ENCODE measurements around the gene PLEKHA7.

PLEKHA7 gene

DNA sequence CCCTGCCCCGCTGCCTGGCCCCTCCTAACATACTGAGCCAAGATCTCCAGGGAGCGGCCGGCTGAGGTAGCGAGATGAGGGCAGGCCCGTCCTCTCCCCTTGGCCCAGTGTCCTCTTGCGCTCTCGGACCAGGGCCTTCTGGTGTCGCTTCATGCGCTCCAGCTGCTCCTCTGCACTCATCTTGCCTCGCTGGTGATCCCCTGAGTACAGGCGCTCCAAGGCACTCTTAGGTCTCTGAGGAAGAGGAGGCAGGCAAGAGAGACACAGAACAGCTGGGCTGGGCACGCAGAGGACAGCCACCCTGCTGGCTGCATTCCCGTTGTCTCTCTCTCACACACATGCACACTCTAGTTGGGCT, 225.2 kb downstream of the PLEKHA7 start:
- no peak for DNase-seq (ENCODE audit: low spot score)

DNA sequence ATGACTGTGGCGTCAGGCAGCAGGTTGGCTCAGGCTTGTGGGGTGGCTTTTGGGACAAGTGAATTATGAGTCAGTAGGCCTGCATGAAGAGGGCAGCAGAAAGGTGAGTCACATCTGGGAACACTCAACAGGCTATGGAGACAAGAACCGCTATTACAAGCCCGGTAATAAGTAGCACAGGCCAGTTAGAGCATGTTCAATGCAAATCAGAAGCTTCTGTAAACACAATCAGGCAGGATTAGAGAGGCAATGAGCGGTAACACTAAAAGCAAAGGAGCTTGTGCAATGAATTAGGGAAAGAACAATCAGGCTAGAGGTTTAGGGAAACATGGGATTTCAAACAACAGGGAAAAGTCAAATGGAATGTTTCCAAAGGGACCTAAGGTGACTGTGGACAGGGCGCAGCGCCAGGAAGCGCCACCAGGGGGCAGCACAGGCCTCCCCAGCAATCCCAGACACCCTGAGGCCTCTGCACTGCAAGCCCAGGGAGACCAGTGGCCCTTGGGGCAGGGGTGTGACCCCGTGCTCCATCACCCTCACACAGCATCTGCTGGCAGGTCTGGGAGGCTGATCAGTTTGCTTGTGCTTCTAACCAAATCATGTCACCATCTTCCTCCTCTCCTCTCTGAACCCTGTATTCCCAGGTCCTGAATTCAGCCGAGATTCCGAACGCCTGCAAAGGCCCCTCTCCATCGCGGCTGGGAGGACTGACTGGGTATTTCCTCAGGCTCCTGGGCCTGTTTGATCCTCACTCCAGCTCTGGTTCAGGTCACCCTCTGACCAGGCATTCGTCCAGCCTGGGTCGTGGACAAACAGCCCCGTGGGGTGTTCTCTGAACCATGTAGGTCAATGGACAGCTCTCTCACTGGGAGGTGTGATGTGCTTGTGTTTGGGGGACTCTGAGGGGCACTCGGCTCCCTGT, 225.8 kb downstream of the PLEKHA7 start:
- peak; percentile 77 for DNase-seq (ENCODE audit: low spot score)

DNA sequence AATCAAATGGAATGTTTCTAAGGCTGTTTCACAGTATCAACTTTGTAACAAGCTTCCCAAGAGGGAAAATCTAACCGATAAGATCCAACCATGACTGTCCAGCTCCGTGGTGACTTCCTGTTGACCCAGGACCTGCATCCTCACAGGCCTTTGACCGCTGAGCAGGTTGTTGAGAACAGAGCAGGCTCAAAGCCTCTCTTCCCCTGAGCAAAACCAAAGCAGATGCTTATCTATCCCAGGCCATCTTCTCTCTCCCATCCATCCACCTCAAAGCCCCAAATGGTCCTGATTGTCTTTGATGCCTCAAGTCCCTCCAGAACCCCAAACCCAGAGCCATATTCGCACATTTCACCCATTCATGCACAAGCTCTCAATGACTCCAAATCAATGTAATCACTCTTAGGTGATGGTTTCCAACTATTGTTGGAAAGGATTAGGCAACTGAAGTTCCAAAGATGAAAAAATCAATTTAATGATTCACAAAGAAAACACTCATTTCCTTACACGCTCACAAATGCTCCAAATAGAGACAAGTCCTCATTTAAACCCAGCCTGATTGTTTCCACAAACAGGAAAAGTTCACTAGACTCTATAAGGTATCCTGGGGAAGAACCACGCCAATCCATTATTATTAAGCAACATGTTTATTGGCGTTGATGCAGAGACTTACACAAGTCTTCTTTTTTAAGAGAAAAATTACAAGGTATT, 227.0 kb downstream of the PLEKHA7 start:
- no peak for DNase-seq (ENCODE audit: low spot score)

DNA sequence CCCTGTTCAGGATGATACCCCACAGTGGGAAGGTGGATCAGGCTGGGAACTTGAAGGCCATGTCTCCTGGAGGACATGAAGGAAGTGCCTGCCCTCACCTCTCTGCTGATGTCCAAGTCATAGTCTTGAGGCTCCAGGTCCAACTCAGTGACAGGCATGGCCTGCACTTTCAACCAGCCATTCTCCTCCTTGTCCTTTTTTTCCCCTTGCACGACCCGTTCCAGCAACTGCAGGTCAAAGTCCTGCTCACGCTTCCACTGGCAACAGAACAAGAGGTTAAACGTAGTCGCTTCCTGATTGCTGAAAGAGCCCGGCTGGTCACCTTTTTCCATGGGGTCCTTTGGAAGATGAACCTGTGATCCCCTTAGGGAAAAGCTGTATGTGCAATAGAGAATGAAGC, 228.1 kb downstream of the PLEKHA7 start:
- DNase-seq (ENCODE audit: low spot score), result no peak

DNA sequence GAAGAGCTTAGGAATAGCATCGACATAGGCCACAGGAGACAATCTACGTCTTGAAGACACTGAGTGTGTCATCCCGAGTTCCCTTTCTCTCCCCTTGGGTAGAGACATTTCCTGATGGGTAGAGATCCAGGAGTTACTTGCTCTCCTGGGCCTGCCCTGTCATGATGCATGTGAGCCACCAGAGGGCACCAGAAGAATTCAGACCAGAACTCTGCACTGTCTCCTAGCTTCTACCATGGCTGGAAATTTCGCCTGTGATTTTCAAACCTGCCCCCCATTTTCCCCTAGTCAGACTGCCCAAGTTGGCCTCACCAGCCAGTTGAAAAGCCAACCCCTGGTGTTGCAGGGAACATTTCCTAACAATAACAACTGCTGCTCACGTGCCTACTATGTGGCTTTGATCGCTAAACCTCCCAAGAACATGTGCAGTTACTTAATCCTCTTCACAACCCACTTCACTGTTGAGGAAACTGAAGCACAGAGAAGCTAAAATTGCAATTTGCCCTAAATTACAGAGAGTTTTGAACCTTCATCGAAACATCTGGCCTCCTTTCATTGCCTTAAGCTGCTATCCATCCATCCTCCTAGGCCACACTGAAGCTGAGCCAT, 228.6 kb downstream of the PLEKHA7 start:
- DNase-seq (ENCODE audit: low spot score), result peak; percentile 91

DNA sequence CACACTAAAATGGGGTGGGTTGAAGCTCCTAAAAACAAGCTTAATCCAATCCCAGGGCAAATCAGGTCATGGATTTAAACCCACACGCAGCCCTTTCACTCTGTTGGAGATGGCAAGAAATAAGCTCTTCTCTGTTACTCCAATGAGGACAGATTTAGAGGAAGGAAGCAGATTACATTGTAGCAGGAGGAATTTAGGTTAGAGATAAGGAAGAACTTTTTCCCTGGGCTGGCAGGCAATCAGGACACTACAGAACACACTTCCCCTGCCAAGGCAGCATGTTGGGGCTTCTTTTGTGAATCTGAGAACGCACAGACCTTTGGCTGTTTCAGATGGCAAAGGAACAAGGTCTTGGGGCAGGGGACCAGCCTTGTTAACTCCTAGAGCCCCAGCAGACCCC, 229.5 kb downstream of the PLEKHA7 start:
- DNase-seq (ENCODE audit: low spot score), result no peak

DNA sequence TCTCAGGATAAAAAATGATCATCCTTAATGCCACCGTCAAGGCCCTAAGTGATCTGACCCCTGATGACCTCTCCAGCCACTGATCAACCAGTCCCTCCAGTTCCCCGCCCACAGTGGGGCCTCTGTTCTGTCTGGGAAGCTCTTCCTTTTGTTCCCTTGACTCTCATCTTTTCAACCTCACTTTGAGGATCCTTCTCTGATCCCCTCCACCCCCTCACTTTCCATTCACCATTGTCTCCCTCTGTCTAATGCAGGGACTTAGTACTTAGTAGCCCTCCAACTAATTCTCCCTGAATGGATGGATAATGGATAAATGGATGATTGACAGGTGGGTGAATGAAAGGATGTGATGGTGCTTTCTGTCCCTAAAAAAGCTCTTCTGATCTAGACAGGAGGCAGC, 230.1 kb downstream of the PLEKHA7 start:
- no peak for DNase-seq (ENCODE audit: low spot score)

DNA sequence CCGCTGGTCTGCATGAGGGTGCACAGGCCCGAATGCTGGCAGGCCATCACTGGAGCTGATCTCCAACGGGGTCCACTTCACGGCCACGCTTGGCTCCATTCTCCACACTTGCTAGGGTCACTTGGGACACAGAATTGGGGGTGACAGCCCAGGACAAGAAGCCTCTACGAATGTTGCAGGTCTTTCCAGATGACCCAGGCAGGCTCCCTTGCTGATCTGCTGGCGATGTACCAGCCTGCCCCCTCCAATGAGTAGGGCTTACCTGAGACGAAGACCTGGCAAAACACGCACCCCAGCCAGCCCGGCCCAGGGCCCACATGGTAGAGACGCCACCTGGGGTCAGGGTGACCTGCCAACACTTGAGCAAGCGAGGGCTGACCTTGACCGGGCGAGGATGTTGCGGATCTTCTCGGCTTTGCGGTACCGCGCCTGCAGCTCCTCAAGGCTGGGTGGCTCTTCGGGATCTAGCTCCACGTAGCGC, 230.9 kb downstream of the PLEKHA7 start:
- DNase-seq (ENCODE audit: low spot score), result no peak

DNA sequence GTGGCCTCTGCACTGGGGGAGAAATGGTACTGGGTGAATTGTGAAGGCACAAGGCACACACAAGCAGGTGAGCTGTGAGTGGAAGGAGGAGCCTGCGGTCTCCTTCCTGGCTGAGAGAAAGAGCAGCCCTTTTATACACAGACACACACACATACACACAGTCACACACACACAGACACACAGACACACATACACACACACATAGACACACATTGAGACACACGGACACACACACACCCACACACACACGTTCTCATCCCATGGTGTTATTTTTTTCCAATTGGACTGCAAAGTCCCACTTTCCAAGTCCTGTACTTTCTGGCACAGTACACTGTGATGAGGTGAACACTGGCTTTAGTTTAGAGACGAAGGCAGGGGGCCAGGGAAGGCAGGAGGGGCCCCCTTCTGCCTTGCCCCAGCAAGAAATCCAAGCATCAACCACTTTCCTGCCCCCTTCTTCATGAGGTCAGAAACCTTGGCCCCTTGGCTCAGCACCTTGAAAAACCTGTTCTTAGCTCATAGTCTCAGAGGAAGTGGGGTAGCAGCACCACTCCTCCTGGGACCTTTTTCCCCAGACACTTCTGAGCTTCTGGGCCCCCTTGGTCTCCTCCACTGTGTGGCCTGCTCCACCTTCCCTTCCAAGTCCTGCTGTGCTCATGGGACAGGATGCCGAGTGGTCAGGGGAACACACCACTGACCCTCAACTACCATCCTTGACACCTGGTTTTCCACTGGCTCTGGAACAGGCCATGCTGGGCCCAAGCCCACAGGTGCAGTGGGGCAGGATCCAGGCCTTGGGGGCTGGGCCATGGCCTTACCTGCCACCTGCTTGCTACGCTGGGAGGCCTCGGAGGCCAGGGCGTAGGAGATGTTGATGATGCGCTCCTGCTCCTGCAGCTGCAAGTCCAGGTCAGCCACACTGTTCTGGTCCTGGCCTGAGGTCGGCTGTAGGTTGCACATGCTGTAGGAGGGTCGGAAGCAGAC, 232.0 kb downstream of the PLEKHA7 start:
- DNase-seq (ENCODE audit: low spot score), result no peak

DNA sequence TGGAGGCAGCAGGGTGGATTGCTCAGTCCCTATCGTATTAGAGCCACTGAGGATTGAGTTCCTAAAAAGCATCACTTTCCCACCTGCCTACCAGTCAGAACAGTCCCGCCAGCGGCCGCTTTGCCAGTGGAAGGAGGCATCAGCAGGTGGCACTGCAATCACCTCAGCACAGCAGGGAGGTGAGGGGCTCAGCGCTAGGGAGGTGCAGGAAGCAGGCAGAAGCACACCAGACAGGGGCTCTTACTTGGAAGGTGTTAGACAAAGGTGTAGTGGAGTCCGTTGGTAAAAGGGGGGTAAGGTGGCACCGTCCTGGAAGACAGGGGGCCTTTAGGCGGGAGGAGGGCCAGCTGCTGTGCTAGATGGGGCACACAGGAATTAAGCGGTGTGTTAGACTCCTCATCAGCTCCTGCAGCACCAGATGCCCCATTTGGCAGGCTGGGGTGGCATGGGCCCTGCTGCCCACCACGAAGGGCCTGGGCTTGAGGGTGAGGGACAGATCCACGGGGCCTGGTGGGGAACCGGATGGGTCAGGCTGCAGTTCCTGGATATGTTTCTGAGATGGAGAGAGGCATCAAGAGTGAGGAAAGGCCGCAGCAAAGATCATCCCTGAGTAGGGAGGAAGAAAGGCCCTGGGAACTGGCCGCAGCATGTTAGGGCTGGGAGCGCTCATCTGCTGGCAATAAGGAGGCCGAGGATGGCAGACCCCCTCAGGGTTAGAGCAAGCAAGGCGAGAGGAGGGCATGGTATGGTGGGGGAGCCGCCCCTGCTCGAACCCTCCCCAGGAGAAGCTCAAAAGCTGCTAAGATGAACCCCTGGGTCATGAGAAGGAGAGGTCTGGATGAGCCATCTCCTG, 233.3 kb downstream of the PLEKHA7 start:
- DNase-seq (ENCODE audit: low spot score), result no peak

DNA sequence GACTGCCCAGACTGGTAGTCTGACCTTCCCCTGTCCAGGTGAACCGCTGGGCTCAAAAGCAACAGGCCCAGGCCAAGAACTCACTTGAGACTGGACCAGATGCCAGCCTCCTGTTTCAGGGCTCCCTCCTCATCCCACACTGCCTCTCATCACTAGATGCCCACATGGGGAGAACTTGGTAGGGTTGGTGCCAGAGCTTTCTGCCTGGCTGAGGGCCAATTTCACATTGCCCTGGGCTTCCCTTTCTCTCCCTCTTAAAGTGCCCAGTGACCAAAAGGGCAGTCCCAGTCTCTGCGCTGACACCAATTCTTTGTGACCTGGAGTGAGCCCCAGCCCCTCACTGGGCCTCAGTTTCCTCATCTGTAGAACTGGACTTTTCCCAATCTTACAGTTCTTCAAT, 234.1 kb downstream of the PLEKHA7 start:
- DNase-seq (ENCODE audit: low spot score), result no peak

DNA sequence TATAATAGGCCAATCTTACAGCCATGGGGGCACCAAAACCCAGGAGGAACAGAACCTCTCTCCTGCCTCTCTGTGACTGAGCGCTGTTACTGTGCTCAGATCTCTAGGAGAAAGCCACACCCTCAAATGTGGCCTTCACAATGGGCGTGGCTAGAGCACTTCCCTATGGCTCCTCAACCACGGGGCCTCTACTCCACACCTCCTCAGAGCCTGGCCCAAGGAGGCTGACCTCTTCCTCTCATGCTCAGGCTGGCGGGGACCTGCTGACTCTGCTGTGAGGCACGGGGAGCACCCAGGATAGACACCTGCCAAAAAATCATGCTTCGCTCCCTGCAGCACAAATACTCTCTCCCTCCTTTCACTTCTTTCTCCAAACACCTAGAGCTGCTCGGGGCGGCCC, 234.8 kb downstream of the PLEKHA7 start:
- DNase-seq (ENCODE audit: low spot score), result no peak

DNA sequence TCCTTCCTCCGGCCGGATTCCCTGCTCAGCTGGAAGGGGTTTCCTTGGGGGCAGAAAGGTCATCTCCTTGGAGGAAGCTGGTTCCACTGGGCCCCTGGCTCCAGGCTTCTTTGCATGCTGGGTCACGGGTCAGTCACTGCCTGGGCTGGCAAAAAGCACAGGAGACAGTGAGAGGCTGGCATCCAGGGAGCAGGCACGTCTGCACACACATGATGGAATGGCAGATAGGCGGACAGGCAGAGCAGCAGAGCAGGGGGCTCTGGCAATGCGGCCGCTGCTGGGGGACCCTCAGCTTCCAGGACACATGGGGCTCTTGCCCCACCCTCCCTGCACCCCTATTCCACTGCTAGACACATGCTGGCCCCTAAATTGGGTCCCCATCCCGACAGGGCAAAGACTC, 235.3 kb downstream of the PLEKHA7 start:
- DNase-seq (ENCODE audit: low spot score), result no peak

DNA sequence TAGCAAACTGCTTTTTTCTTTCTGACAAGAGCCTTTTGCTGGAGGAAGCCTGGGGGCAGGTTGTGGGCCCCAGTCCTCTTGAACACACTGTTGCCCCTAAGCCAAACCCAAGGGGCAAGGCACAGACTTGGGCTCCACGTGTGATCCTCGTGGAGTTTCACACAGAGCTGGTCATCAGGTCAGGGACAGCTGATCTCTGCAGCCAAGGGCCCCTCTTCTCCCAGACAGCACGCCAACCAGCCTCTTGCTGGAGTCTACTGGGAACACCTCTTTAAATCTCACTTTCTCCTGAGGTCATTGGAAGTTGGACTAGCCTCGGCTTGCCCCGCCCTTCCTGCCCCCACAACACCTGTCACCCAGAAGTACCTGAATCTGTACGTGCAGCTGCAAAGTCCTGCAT, 235.9 kb downstream of the PLEKHA7 start:
- no peak for DNase-seq (ENCODE audit: low spot score)

DNA sequence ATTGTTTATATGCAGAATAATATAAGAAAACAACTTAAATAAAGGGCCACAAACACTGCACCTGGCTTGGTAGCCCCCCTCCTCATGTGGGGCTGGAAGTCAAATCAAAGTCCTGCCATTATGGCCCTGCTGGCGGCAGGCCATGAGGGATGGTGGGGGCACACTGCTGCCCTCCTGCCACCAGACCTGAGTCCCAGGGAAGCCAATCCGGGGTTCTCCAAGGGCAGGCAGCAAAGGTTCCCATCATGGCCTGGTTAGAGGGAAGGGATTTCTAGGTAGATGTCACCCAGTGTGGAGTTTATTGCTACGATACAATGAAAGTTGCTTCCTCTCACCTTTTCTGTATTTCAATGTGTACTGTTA, 236.6 kb downstream of the PLEKHA7 start:
- DNase-seq (ENCODE audit: low spot score), result no peak

DNA sequence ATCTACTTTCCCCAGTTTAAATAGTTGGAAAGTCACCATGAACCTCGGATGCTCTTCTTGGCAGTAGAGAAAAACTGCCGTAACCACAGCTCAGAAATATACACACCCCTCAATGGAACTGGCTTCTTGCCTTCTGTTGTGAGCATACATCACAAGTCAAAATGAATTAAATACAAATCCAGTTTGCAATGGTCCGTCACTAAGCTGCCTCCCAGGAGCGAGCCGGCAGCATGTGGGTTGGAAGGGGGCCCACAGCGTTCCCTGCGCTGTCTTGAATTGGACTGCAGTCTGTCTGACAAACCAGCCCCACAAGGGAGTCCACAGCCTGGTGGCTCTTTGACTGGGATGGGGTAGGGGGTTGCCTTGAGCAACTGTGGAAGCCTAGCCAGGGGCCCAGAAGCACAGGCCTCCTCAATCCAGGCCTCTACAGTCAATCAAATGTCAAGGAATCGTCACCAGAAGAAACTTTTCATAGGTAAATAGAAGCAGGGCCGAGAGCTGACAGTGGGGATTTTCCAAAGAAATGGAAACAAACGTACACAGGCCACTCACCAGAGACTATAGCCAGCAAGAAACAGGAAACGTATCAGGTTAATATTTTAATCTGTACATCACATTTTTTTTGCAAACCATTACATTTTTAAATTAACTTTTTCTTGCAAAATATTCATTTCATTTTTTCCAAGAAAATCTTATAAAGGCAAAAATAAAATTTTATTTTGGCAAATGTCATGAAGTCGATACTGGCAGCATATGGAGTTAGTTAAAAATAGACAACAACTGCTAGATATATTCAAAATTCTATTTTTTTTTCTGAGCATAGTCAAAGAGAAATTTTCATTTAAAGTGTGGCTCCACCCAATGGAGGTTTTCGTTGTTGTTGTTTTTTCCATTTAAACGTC, 237.3 kb downstream of the PLEKHA7 start:
- DNase-seq (ENCODE audit: low spot score), result peak; percentile 52

DNA sequence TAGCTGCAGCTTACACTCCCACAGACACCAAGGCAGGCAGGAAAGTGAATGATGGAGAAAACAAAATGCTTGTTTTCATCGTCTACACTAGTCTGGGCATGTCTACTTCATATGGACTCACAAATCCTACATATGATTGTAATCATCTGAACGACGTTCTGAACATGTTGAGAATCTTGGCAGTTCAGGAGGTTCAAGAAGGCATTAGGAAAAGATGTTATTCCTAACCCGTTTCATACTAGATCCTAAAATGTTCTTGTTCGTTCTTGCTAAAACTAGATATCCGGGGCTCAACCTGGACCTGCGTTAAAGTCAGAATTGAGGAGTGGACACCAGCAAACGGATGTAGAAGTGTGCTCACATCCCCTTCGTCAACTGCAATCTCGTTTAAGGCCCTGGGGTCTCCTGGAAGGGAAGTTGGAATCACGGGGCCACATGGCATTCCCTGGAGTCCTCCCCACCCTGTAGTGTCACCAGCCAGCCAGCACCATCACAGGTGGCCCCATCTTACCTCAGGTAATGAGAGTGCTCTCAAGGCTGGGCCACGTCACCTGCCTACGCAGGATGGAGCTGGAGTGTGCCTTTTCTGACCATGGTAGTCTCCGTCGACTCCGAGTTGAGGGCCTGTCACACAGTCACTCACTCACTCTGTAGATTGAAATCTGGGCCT, 238.5 kb downstream of the PLEKHA7 start:
- DNase-seq (ENCODE audit: low spot score), result no peak

DNA sequence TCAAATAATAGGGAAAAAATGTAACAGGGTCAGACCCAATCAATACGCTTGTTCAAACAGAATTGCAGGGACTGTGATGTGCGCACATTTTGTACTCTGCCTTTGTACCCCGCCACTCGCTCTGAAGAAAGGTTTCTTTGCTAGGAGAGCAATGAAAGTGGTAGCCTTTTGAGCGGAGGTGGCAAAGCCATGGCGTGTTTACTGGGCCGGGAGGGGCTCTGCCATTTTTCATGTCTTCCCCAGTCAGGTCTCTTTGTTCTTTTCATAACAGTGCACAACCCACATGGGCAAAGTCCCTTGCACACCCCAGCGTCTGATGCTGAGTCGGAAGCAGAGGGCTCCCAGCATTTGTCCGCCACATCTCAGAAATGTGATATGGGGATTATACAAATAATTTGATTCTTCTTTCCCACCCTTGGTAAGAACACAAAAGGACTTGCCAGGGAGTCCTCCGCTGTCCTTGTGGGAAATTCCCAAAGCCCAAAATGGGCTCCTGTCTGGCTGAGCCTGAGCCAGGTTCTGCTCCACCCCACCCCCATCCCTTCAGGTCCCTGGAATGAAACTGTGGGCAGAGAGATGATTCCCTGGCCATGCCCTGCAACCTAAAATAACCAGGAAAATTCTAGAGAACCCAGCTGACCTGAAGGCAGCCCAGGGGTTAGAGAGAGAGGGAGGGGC, 239.1 kb downstream of the PLEKHA7 start:
- no peak for DNase-seq (ENCODE audit: low spot score)

Data from AG20443 (cell line).